ENCODE measurements around the gene SV2B. TPM values are rescaled to one million over a fixed set of nuclear protein-coding genes. Genes with fewer than 3 reads are reported as not detected.

SV2B gene
- total and polyA plus RNA-seq, 2 experiments from 2014 or later = 0.17 to 2.2 TPM

DNA sequence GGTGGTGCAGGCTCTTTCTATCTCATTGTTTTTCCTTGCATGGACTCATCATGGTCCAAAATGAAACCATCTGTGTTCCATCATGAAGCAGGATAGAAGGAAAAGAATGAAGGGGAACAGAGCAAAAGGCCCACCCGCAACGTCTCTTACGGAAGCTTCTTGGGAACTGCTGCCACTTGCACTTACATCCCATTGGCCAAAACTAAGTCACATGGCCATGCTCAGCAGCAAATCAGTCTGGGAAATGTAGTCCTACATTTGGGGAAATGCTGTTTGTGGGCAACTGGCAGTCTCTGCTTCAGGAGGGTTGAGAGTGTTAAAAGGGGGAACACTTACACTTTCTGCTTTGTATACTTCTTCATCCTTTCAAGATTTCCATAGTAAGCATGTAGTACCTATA is 191.6 kb downstream of the SV2B start:
- no peak overlapping the region for H3K4me3 ChIP-seq
- no peak for TF ChIP-seq EZH2 (IDR thresholded peaks at IDR 0.05; ENCODE audit: borderline replicate concordance)
- TF ChIP-seq, protein P1, sequence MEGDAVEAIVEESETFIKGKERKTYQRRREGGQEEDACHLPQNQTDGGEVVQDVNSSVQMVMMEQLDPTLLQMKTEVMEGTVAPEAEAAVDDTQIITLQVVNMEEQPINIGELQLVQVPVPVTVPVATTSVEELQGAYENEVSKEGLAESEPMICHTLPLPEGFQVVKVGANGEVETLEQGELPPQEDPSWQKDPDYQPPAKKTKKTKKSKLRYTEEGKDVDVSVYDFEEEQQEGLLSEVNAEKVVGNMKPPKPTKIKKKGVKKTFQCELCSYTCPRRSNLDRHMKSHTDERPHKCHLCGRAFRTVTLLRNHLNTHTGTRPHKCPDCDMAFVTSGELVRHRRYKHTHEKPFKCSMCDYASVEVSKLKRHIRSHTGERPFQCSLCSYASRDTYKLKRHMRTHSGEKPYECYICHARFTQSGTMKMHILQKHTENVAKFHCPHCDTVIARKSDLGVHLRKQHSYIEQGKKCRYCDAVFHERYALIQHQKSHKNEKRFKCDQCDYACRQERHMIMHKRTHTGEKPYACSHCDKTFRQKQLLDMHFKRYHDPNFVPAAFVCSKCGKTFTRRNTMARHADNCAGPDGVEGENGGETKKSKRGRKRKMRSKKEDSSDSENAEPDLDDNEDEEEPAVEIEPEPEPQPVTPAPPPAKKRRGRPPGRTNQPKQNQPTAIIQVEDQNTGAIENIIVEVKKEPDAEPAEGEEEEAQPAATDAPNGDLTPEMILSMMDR (IDR thresholded peaks at IDR 0.05; ENCODE audit: poor library complexity) = no peak
- no peak for TF ChIP-seq EZH2phosphoT487 (IDR thresholded peaks at IDR 0.05; ENCODE audit: low read depth, severe bottlenecking, unreplicated experiment)

DNA sequence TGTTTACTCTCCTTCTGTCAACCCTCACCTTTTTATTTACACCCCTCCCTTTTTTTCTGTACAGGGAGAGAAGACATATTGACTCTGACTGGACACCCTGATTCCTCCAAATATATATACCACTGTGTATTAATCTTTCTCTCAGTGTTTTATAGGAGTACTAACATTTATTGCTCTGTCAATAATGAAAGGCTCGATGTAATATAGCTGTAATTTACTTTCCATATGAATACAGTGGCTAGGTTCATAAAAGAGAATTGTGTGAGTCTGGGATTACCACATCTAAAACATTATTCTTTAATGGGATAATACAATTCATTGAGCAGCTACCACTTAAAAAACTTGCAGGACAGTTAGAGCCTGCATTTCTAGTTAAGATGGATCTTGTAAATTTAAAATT is 194.3 kb downstream of the SV2B start:
- 79% methylated on average over 1 of the region's 1 CpG for WGBS (ENCODE audit: low lambda C conversion rate, missing lambda C conversion rate)
- Histone ChIP-seq H3K27me3 (peaks cover 4% of the 10 kb centered on the region), H3K4me2 (no peak overlapping the region), H3K9me3 (ENCODE audit: low read depth) (no peaks in the 10 kb centered on the region), H4K20me1 (ENCODE audit: insufficient read depth, poor library complexity, severe bottlenecking) (no peaks in the 10 kb centered on the region), H3K4me3 (no peak overlapping the region), H3K4me1 (ENCODE audit: insufficient read depth) (no peaks in the 10 kb centered on the region), H3K27ac (no peak overlapping the region), H3K9me2 (replicated peaks; ENCODE audit: insufficient read depth) (no peaks in the 10 kb centered on the region), H3K79me2 (no peaks in the 10 kb centered on the region), H3K36me3 (replicated peaks; ENCODE audit: insufficient read depth, low read depth) (no peaks in the 10 kb centered on the region), H2AFZ (no peak overlapping the region)
- DNase-seq (ENCODE audit: low spot score) = no peak
- TF ChIP-seq EZH2 (IDR thresholded peaks at IDR 0.05; ENCODE audit: borderline replicate concordance) = no peak
- TF ChIP-seq, protein P1 (IDR thresholded peaks at IDR 0.05; ENCODE audit: poor library complexity) = no peak
- no peak for TF ChIP-seq EZH2phosphoT487 (IDR thresholded peaks at IDR 0.05; ENCODE audit: low read depth, severe bottlenecking, unreplicated experiment)

More for the DNA sequence above, 191.6 kb downstream of the SV2B start:
- Histone ChIP-seq H4K20me1 (ENCODE audit: insufficient read depth, poor library complexity, severe bottlenecking) (no peaks in the 10 kb centered on the region), H3K9me3 (ENCODE audit: low read depth) (no peaks in the 10 kb centered on the region), H3K27me3 (no peaks in the 10 kb centered on the region), H3K79me2 (no peaks in the 10 kb centered on the region), H3K4me1 (ENCODE audit: insufficient read depth) (no peaks in the 10 kb centered on the region), H2AFZ (no peak overlapping the region), H3K36me3 (replicated peaks; ENCODE audit: insufficient read depth, low read depth) (no peaks in the 10 kb centered on the region), H3K27ac (no peak overlapping the region), H3K4me2 (no peak overlapping the region), H3K9me2 (replicated peaks; ENCODE audit: insufficient read depth) (no peaks in the 10 kb centered on the region)
- no peak for DNase-seq (ENCODE audit: low spot score)
- WGBS (ENCODE audit: low lambda C conversion rate, missing lambda C conversion rate) = 74% methylated on average over 3 of the region's 3 CpGs

DNA sequence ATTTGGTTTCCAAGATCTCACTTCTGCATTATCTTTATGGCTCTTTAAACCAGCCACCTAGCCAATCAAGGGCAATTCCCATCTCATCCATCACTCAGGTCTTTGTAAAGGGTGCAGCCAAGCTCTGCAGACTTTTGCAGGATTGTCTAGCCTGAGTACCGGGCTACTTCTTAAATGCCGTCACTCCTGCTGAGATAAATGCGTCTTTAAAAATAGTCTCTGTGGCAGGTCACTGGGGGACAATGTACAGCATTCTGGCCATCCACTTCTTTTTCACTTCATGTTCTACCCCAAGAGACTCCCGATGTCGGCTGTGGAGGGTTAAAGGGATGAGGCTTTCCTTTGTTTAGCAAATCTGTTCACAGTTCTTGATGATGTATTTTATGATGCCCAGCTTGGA is 194.7 kb downstream of the SV2B start:
- Histone ChIP-seq H4K20me1 (ENCODE audit: insufficient read depth, poor library complexity, severe bottlenecking) (no peaks in the 10 kb centered on the region), H3K9me3 (ENCODE audit: low read depth) (no peaks in the 10 kb centered on the region), H3K4me3 (no peak overlapping the region), H3K79me2 (no peaks in the 10 kb centered on the region), H3K36me3 (replicated peaks; ENCODE audit: insufficient read depth, low read depth) (no peaks in the 10 kb centered on the region), H3K27ac (no peak overlapping the region), H3K9me2 (replicated peaks; ENCODE audit: insufficient read depth) (no peaks in the 10 kb centered on the region), H3K27me3 (peaks cover 5% of the 10 kb centered on the region), H3K4me1 (ENCODE audit: insufficient read depth) (no peaks in the 10 kb centered on the region), H3K4me2 (no peak overlapping the region), H2AFZ (no peak overlapping the region)
- DNase-seq (ENCODE audit: low spot score) = no peak
- 76% methylated on average over 5 of the region's 5 CpGs for WGBS (ENCODE audit: low lambda C conversion rate, missing lambda C conversion rate)
- no peak for TF ChIP-seq EZH2 (IDR thresholded peaks at IDR 0.05; ENCODE audit: borderline replicate concordance)
- TF ChIP-seq EZH2phosphoT487 (IDR thresholded peaks at IDR 0.05; ENCODE audit: low read depth, severe bottlenecking, unreplicated experiment) = no peak
- TF ChIP-seq, protein P1 (IDR thresholded peaks at IDR 0.05; ENCODE audit: poor library complexity) = no peak

DNA sequence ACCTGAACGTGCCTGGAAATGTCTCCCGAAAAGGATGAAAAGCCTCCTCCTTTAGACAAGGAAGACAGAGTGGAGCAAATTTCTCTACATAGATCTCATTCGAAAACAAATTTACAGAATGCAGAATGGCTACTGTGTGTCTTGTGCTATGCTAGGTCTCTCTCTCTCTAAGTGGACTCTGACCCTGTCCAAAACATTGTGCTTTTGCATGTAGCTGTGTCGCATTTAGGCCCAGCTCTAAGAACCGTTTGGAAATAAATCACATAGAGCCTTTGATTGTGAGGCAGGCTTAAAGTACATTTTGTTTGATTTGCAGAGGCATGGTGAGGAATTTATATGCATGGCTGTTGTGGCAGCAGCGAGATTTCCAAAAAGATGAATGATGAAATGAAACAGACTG is 198.0 kb downstream of the SV2B start:
- H3K36me3 ChIP-seq (replicated peaks; ENCODE audit: insufficient read depth, low read depth) = no peaks in the 10 kb centered on the region
- TF ChIP-seq EZH2 (IDR thresholded peaks at IDR 0.05; ENCODE audit: borderline replicate concordance) (no peak), EZH2phosphoT487 (IDR thresholded peaks at IDR 0.05; ENCODE audit: low read depth, severe bottlenecking, unreplicated experiment) (no peak)
- TF ChIP-seq, protein P1 (IDR thresholded peaks at IDR 0.05; ENCODE audit: poor library complexity) = no peak
- H3K4me2 ChIP-seq = no peak overlapping the region
- WGBS (ENCODE audit: low lambda C conversion rate, missing lambda C conversion rate) = 76% methylated on average over 6 of the region's 6 CpGs
- no peak for DNase-seq (ENCODE audit: low spot score)
- H3K79me2 ChIP-seq = no peaks in the 10 kb centered on the region
- no peak overlapping the region for H2AFZ ChIP-seq
- no peak overlapping the region for H3K4me3 ChIP-seq
- H3K9me3 ChIP-seq (ENCODE audit: low read depth) = no peaks in the 10 kb centered on the region
- H3K9me2 ChIP-seq (replicated peaks; ENCODE audit: insufficient read depth) = no peaks in the 10 kb centered on the region
- H4K20me1 ChIP-seq (ENCODE audit: insufficient read depth, poor library complexity, severe bottlenecking) = no peaks in the 10 kb centered on the region
- H3K27me3 ChIP-seq = peaks cover 16% of the 10 kb centered on the region
- no peaks in the 10 kb centered on the region for H3K4me1 ChIP-seq (ENCODE audit: insufficient read depth)
- H3K27ac ChIP-seq = no peak overlapping the region
